ENCODE results near the gene SH3RF3.

SH3RF3 gene

GRCh38 chr2:109344270-109344805 is 215.3 kb downstream of the SH3RF3 start:
- DNase-seq, result no peak

GRCh38 chr2:109345091-109345490 is 216.1 kb downstream of the SH3RF3 start:
- no peak for DNase-seq

DNA sequence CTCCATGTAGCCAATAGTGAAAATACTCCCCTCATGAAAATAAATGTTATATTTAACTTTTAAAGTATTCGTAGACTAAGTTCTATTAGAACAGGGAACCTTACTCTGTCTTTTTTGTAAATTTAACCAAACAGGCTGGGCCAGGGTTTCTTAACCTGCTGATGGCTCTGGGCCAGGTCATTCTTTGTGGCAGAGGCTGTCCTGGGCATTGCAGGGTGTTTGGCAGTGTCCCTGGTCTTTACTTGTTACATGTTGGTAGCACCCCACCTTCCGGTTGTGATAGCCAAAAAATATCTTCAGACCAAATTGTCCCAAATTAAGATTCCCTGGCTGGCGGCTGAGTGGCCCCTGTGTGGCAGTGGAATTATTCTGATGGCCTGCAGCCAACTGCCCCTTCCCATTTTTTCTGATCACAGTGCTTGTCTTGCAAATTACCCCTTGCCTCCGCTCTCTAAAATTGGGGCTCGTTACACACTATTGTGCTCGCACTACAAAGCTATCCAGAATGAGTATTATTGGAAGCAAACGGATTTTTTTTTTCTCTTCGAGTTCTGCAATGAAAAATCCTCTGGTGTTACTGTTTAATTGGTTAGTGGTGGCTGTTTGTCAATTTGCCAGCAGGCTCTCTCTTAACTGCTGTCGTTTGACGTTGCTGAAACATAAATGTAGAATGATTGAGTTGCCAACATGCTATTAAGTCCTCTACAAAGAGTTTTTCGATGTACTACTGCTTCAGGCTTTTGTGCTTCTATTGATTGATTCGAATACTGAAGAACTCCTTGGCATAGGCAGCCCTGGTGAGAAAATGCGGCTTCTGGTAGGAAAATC is 216.9 kb downstream of the SH3RF3 start:
- peak; percentile 30 for DNase-seq

- no peak for DNase-seq
These were observed 217.7 kb downstream of the SH3RF3 start for GRCh38 chr2:109346601-109347228.

- no peak for DNase-seq
These were observed 218.6 kb downstream of the SH3RF3 start for GRCh38 chr2:109347626-109348025.

GRCh38 chr2:109348190-109348589 is 219.2 kb downstream of the SH3RF3 start:
- DNase-seq, result no peak

GRCh38 chr2:109348671-109349502 is 219.9 kb downstream of the SH3RF3 start:
- no peak for DNase-seq

- no peak for DNase-seq
These were observed 220.8 kb downstream of the SH3RF3 start for GRCh38 chr2:109349503-109350465.

DNA sequence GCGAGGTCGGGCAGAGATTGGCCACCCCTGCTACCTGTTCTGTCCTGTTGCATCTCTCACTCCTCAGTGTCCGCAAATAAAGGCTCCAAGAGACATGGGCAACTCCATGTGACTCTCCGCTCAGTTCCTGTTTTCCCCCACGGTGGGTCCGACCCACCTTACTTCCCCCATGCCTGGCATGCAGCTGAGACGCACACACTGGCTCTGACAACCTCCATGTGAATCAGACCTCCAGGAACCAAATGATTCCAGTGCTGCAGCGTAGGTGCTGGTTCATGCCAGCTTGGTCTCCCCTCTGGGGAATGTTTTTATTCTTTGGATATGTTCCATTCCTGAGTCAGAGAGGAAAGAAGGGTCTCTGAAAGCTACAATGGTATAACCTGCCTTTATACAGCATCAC is 221.5 kb downstream of the SH3RF3 start:
- DNase-seq, result no peak

- no peak for DNase-seq
These were observed 222.3 kb downstream of the SH3RF3 start for GRCh38 chr2:109351164-109351756.

DNA sequence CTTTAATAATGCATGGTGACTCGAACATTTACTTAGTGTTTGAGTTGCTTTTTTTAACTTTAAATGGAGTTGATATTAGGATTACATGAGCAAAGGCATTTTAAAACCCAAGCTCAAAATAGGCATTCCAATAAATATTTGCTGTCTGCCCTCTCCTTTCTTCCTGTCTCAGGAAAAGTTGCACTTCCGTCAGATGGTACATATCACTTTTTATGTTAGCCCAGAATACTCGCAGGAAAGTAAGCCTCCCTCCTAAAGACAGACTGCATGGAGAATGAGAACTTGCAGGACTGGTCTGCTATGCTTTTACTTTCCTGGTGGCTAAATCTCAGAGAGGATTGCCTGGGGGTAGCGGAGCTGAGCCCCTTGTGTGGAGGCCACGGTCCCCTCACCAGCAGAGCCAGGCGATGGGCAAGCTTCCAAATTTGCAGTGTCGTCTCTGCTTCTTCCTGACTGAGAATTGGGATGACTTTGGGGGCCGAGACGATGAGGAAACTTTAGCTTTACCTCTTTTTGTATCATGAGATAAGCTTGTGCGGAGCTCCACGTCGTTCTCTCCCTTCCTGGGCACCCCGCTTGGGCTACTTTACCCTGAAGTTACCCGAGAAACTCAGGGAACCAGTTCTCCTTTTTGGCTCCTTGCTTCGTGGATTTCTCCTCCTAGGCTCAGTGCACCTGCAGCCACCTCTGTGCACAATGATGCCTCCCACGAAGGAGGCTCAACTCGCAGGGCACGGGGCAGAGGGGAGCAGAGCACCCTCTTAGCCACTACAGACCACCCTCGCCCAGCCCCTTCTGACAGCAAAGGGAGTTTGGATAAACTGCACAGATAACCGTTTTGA is 223.3 kb downstream of the SH3RF3 start:
- no peak for DNase-seq

DNA sequence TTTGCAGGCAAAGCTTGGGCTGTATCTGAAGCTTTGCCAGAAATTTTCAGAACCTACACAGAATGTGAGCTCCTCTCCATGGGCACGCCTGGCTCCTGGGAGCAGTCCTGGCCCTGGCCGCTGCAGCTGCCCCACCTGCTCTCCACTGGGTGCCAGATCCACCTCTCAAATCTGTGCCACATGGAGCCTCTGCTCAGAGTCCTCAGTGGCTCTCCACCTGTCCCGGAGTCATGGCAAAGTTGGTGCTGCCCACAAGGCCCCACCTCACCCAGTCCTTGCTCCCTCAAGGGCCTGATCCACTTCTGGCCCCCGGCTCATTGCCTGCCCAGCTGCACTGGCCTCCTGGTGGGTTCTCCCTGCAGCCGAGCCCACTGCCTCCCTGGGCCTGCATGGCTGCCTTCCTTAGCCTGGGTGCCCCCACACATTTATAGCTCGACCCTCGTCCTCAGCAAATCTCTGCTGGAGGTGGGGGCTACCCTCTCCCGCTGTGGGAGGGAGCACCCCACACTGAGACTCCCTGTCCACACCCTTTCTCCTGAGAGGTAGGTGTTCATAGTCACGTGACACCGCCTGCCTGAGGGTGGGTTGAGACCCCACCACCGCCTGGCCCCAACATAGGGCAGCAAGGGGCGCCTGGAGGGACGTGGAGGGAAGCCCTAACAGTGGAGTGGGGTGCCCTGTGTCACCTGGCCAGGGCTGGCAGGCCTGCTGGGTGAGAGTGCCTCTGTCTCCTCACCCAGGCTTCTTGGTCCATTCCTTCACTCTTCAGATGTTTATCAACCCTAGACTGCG is 224.1 kb downstream of the SH3RF3 start:
- no peak for DNase-seq

GRCh38 chr2:109353806-109354745 is 225.1 kb downstream of the SH3RF3 start:
- DNase-seq, result no peak

- DNase-seq, result no peak
These were observed 226.3 kb downstream of the SH3RF3 start for GRCh38 chr2:109355192-109355843.

GRCh38 chr2:109356324-109357035 is 227.5 kb downstream of the SH3RF3 start:
- no peak for DNase-seq

GRCh38 chr2:109364217-109364616 is 235.2 kb downstream of the SH3RF3 start:
- no peak for DNase-seq

- DNase-seq, result no peak
These were observed 236.1 kb downstream of the SH3RF3 start for GRCh38 chr2:109365131-109365530.
